Measurements from ENCODE around the gene CD84.
"Not testable (repeated sequence)": the region's sequence is repeated elsewhere in the genome, so short reads cannot be mapped to it uniquely, and the experiment has no call there.

CD84 gene

GRCh38 chr1:160517519-160517918 is 61.8 kb downstream of the CD84 start:
- not testable (repeated sequence) for DNase-seq

GRCh38 chr1:160515908-160516307 is 63.4 kb downstream of the CD84 start:
- DNase-seq: not testable (repeated sequence)

- no peak for DNase-seq
Measured at GRCh38 chr1:160504651-160505050, 74.6 kb downstream of the CD84 start.

- no peak for DNase-seq
Measured at GRCh38 chr1:160503087-160503486, 76.2 kb downstream of the CD84 start.

GRCh38 chr1:160500321-160500990 is 78.8 kb downstream of the CD84 start:
- no peak for DNase-seq

- DNase-seq: no peak
Measured at GRCh38 chr1:160499631-160500030, 79.7 kb downstream of the CD84 start.

GRCh38 chr1:160498301-160499065 is 80.8 kb downstream of the CD84 start:
- DNase-seq: not testable (repeated sequence)

GRCh38 chr1:160496334-160496733 is 83.0 kb downstream of the CD84 start:
- no peak for DNase-seq

- DNase-seq: no peak
Measured at GRCh38 chr1:160494620-160495019, 84.7 kb downstream of the CD84 start.

GRCh38 chr1:160492617-160493016 is 86.7 kb downstream of the CD84 start:
- no peak for DNase-seq

GRCh38 chr1:160491981-160492380 is 87.3 kb downstream of the CD84 start:
- no peak for DNase-seq

Measured in nucleus accumbens (tissue), 56 donors.